ENCODE results near the gene PWWP2A. TPM values are rescaled to one million over a fixed set of nuclear protein-coding genes. Genes with fewer than 3 reads are reported as not detected.

PWWP2A gene
- total and polyA plus RNA-seq, 2 experiments from 2014 or later, result 51.5 to 81.6 TPM

DNA sequence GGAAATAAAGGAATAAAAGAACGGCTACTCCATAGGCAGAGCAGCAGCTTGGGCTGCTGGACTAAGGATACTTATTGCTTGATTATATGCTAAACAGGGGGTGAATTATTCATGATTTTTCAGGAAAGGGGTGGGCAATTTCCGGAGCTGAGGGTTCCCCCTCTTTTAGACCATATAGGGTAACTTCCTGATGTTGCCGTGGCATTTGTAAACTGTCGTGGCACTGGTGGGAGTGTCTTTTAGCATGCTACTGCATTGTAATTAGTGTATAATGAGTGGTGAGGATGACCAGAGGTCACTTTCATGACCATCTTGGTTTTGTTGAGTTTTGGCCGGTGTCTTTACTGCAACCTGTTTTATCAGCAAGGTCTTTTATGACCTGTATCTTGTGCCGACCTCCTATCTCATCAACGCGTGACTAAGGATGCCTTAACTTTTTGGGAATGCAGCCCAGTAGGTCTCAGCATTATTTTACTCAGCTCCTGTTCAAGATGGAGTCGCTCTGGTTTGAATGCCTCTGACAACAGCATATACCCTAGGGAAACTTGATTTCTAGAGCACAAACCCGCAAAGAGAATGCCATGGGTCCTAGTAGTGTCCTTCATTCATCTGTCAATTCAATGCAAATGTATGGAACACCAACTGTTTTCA lies 47.8 kb upstream of the PWWP2A start:
- Mint-ChIP-seq H3K4me3 (peak overlapping the region; percentile 35), H3K27me3 (ENCODE audit: insufficient read depth, low read depth, poor library complexity) (peaks cover 12% of the 10 kb centered on the region), H3K27ac (peak overlapping the region; percentile 99), H3K9me3 (no peaks in the 10 kb centered on the region), H3K4me1 (peaks cover 63% of the 10 kb centered on the region), H3K36me3 (ENCODE audit: low read depth) (peaks cover 5% of the 10 kb centered on the region; the same call in 1 of the 3 replicates)
- H2AFZ ChIP-seq, result no peak overlapping the region
- no peaks in the 10 kb centered on the region for H3K27me3 ChIP-seq (ENCODE audit: insufficient read depth)
- no peaks in the 10 kb centered on the region for H3K36me3 ChIP-seq (ENCODE audit: insufficient read depth)
- H3F3A ChIP-seq (replicated peaks; ENCODE audit: low read depth), result peaks cover 10% of the 10 kb centered on the region; the same call in 1 of the 2 replicates
- peaks cover 21% of the 10 kb centered on the region for H3K4me1 ChIP-seq (ENCODE audit: insufficient read depth)
- peak overlapping the region; percentile 98 for H3K27ac ChIP-seq (ENCODE audit: low read depth)
- DNase-seq (ENCODE audit: low spot score) (peak; percentile 53), ATAC-seq (peak; percentile 9)
- peak overlapping the region; percentile 24 for H3K4me3 ChIP-seq
- H3K79me2 ChIP-seq (replicated peaks; ENCODE audit: insufficient read depth), result no peaks in the 10 kb centered on the region
- TF ChIP-seq, protein P1, sequence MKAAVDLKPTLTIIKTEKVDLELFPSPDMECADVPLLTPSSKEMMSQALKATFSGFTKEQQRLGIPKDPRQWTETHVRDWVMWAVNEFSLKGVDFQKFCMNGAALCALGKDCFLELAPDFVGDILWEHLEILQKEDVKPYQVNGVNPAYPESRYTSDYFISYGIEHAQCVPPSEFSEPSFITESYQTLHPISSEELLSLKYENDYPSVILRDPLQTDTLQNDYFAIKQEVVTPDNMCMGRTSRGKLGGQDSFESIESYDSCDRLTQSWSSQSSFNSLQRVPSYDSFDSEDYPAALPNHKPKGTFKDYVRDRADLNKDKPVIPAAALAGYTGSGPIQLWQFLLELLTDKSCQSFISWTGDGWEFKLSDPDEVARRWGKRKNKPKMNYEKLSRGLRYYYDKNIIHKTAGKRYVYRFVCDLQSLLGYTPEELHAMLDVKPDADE (IDR thresholded peaks at IDR 0.05), result no peak; the same call in 1 of the 2 replicates
- TF ChIP-seq ZNF331 (CRISPR knock-in tag; IDR thresholded peaks at IDR 0.05; ENCODE audit: low read depth) (0 out of 2 replicates have a peak, but pooled peaks have one; percentile 3), POLR2AphosphoS5 (IDR thresholded peaks at IDR 0.05; ENCODE audit: low read depth) (peak; percentile 52), NANOG (IDR thresholded peaks at IDR 0.05; ENCODE audit: borderline replicate concordance) (no peak; the same call in 1 of the 2 replicates), ZNF114 (CRISPR knock-in tag; IDR thresholded peaks at IDR 0.05) (peak; percentile 85; the same call in 1 of the 2 replicates), STAT1 (IDR thresholded peaks at IDR 0.05; ENCODE audit: unreplicated experiment) (no peak), CREB1 (CRISPR knock-in tag; IDR thresholded peaks at IDR 0.05; ENCODE audit: low read depth) (peak; percentile 49), JUNB (IDR thresholded peaks at IDR 0.05; ENCODE audit: unreplicated experiment) (no peak)
- TF ChIP-seq, protein P2, sequence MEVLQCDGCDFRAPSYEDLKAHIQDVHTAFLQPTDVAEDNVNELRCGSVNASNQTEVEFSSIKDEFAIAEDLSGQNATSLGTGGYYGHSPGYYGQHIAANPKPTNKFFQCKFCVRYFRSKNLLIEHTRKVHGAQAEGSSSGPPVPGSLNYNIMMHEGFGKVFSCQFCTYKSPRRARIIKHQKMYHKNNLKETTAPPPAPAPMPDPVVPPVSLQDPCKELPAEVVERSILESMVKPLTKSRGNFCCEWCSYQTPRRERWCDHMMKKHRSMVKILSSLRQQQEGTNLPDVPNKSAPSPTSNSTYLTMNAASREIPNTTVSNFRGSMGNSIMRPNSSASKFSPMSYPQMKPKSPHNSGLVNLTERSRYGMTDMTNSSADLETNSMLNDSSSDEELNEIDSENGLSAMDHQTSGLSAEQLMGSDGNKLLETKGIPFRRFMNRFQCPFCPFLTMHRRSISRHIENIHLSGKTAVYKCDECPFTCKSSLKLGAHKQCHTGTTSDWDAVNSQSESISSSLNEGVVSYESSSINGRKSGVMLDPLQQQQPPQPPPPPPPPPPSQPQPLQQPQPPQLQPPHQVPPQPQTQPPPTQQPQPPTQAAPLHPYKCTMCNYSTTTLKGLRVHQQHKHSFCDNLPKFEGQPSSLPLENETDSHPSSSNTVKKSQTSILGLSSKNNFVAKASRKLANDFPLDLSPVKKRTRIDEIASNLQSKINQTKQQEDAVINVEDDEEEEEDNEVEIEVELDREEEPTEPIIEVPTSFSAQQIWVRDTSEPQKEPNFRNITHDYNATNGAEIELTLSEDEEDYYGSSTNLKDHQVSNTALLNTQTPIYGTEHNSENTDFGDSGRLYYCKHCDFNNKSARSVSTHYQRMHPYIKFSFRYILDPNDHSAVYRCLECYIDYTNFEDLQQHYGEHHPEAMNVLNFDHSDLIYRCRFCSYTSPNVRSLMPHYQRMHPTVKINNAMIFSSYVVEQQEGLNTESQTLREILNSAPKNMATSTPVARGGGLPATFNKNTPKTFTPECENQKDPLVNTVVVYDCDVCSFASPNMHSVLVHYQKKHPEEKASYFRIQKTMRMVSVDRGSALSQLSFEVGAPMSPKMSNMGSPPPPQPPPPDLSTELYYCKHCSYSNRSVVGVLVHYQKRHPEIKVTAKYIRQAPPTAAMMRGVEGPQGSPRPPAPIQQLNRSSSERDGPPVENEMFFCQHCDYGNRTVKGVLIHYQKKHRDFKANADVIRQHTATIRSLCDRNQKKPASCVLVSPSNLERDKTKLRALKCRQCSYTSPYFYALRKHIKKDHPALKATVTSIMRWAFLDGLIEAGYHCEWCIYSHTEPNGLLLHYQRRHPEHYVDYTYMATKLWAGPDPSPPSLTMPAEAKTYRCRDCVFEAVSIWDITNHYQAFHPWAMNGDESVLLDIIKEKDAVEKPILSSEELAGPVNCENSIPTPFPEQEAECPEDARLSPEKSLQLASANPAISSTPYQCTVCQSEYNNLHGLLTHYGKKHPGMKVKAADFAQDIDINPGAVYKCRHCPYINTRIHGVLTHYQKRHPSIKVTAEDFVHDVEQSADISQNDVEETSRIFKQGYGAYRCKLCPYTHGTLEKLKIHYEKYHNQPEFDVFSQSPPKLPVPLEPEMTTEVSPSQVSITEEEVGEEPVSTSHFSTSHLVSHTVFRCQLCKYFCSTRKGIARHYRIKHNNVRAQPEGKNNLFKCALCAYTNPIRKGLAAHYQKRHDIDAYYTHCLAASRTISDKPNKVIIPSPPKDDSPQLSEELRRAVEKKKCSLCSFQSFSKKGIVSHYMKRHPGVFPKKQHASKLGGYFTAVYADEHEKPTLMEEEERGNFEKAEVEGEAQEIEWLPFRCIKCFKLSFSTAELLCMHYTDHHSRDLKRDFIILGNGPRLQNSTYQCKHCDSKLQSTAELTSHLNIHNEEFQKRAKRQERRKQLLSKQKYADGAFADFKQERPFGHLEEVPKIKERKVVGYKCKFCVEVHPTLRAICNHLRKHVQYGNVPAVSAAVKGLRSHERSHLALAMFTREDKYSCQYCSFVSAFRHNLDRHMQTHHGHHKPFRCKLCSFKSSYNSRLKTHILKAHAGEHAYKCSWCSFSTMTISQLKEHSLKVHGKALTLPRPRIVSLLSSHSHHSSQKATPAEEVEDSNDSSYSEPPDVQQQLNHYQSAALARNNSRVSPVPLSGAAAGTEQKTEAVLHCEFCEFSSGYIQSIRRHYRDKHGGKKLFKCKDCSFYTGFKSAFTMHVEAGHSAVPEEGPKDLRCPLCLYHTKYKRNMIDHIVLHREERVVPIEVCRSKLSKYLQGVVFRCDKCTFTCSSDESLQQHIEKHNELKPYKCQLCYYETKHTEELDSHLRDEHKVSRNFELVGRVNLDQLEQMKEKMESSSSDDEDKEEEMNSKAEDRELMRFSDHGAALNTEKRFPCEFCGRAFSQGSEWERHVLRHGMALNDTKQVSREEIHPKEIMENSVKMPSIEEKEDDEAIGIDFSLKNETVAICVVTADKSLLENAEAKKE (CRISPR knock-in tag; IDR thresholded peaks at IDR 0.05), result no peak
- TF ChIP-seq, protein P3, sequence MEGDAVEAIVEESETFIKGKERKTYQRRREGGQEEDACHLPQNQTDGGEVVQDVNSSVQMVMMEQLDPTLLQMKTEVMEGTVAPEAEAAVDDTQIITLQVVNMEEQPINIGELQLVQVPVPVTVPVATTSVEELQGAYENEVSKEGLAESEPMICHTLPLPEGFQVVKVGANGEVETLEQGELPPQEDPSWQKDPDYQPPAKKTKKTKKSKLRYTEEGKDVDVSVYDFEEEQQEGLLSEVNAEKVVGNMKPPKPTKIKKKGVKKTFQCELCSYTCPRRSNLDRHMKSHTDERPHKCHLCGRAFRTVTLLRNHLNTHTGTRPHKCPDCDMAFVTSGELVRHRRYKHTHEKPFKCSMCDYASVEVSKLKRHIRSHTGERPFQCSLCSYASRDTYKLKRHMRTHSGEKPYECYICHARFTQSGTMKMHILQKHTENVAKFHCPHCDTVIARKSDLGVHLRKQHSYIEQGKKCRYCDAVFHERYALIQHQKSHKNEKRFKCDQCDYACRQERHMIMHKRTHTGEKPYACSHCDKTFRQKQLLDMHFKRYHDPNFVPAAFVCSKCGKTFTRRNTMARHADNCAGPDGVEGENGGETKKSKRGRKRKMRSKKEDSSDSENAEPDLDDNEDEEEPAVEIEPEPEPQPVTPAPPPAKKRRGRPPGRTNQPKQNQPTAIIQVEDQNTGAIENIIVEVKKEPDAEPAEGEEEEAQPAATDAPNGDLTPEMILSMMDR (conservative IDR thresholded peaks at IDR 0.05; ENCODE audit: low read depth in 2 of 2), result no peak
- H3K4me2 ChIP-seq, result peak overlapping the region; percentile 36
- no peaks in the 10 kb centered on the region for H3K9me2 ChIP-seq (ENCODE audit: insufficient read depth)
- H4K20me1 ChIP-seq (replicated peaks; ENCODE audit: insufficient read depth), result no peaks in the 10 kb centered on the region
